NOMO-1 treated with dmso at 0.1 percent for 144 hours (cell line): ENCODE data around the gene GAS2L2.

Source experiments
- DNase-seq: peaks from one replicate; lab custom pipeline; 2025; ENCODE audit not compliant: unreplicated experiment; lab: John Stamatoyannopoulos, UW

GAS2L2 gene

GRCh38 chr17:35752945-35753764 is at the start of gene GAS2L2:
TSS of gene GAS2L2 (minus strand) at chr17:35753239. CDS start at chr17:35752850, 389 bp downstream.
- DNase-seq: no peak

- DNase-seq: no peak
Observed at GRCh38 chr17:35801583-35802224, 48.7 kb upstream of the GAS2L2 start.

GRCh38 chr17:35799942-35800341 is 46.9 kb upstream of the GAS2L2 start:
- no peak for DNase-seq

GRCh38 chr17:35797918-35798317 is 44.9 kb upstream of the GAS2L2 start:
- no peak for DNase-seq

DNA sequence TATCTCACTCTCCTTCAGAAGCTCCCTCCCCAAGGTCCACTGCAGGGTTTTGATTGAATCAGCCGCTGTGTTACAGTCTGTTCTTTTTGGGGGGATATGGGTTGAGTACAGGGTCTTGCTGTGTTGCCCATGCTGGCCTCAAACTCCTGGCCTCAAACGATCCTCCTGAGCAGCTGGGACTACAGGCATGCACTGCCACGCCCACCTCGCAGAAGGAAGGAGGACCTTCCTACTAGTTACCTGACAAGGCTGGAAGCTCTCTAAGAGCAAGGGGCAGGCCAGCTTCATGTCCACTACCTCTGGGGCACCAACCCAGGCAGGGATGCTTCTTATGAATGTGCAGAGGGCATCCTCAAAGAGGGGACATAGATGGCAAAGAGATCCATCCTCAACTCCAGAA is 44.3 kb upstream of the GAS2L2 start:
- no peak for DNase-seq

- DNase-seq: no peak
Observed at GRCh38 chr17:35796942-35797341, 43.9 kb upstream of the GAS2L2 start.

DNA sequence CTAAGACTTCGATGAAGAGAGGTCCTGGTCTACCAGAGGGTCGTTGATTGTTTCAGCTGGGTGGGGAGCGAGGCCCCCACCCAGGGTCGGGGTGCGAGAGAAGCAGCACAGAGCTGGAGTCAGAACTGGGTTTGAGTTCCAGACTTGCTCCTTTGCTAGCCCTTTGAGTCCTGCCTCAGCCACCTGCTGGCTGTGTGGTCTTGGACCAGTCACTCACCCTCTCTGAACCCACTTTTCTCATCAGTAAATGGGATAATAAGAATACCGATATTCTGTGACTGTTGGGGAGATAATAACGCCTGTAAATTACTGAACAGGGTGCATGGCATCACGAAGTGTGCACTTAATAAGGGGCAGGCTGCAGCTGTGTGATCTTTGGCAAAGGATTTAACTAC is 42.8 kb upstream of the GAS2L2 start:
- no peak for DNase-seq

DNA sequence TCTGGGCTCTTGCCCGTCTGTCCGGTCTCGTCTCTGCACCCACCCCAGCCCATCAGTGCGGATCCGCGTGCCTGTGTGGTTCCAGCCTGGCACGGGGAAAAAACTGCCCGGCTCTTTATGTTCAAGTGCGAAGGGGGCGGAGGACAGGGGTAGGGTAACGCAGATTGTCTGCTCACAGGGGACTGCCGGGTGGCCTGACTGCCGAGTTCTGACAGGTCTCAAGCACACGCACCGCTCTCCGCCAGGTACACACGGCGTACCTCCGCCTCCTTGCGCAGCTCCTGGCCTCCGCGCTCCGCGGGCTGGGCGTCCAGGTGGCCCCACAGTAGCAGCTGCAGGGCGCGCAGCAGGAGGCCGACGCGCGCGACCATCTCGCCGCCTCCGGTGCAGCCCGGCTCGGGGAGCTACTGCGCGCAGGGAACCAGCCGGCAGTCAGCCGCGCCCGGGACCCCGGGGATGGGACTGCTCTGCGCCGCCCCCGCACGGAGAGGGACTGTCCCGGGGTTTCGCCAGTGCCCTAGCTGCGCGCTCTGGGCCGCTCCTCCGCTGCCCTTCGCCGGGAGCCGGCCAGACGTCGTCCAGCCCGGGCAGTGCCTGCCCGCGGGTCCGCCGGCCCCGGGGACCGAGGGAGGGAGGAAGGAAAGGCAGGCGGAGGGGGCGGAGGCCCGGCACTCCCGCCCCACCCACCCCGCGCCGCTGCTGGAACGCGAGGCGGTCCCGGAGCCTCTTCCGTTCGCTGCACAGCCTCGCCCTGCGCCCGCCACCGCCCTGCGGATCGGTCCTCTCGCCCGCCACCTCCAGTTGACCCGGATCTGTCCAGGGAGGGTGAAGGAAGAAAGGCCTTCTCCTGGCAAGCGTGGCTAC is 42.2 kb upstream of the GAS2L2 start, which contains the start of gene MMP28:
Gene MMP28, minus strand, starts transcription at position 635 of the 864 bp plus-strand sequence. Its CDS starts 264 bp downstream, at position 371.
- DNase-seq: no peak

- no peak for DNase-seq
Observed at GRCh38 chr17:35793257-35793656, 40.2 kb upstream of the GAS2L2 start.

DNA sequence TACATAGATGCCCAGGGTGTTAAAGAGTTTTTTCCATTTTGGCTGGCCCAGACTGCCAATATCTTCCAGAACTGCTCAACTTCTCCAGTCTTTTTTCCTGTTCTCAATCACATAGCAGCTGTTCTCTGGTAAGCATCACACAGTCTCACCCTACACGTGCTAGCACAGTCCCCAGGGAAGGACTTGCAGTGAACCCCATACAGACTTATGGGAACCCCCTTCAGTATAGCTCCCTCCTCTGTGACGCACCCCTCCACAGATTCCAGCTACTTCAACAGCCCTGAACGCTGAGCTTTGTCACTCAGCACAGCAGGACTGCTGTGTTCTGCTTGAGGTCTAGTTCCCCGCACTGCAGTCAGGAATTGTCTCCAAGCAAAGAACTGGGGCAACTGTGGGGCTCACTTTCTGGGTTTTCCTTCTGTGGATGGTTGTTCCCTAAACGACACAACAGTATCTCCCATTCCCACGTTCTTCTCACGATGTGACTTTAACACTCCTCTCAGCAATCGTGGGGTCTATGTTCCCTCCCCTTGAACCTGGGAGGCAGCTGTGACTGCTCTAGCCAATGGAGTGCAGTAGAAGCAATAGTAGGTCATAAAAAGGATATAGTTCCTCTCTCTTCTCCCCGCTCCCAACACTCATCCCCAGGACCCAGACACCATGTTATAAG is 38.8 kb upstream of the GAS2L2 start:
- DNase-seq: no peak

GRCh38 chr17:35790841-35791240 is 37.8 kb upstream of the GAS2L2 start:
- DNase-seq: no peak

GRCh38 chr17:35788477-35789368 is 35.7 kb upstream of the GAS2L2 start:
- DNase-seq: no peak

DNA sequence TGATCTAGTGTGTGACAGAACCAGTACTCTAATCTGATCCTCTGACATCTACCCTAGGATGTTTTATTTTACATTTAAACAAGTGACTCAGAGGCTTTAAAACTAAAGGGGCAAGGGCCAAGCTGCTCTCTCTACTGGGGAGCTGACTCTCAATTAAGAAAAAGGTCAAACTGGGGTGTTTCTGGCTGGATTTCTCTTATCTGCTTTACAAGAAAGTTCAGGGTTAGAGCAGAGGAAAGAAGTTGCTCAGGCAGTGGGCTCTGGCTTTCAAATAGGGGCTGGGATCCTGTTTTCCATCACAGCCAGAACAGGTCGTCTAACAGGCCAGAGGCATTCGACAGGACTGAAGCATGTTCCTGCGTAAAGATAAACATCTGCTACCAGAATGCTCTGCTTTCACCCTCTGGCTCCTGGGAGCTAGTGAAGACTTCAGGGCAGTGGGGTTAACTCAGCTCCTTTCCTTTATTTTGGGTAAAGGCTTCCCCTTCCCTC is 33.9 kb upstream of the GAS2L2 start:
- DNase-seq: no peak

DNA sequence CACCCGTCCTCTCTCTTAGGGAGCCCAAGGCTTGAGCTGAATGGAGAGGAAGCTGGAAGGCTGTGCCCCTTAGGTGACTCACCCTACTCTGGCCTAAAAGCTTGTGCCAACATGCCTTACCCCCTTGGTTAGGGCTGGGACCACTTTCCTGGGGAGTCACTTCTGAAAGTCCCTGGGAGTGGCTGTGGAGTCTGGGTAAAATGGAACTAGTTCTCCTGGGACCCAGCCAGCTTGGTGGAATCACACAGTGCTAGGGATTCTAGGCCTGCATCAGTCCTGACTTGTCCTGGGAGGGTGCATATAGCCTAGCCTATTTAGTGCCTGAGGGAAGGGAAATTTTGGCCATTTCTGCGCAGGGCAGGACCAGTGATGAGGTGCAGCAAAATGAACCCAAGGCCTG is 31.9 kb upstream of the GAS2L2 start:
- DNase-seq: no peak

DNA sequence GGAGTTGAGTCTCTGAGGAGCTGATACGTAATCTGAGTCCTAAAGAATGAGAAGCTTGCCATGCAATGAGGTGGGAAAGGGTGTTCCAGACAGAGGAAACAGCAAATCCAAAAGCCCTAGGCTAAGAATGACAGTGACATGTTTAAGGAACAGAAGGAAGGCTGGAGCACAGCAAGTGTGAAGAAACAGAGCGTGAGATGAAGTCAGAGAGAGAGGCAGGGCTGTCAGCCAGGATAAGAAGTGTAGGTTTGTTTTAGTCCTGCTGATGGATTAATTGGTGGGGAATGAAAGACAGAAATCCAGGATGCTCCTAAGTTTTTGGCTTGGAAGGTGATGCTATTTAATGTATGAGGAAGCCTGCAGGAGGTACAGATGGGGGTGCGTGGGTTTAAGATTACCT is 27.9 kb upstream of the GAS2L2 start:
- DNase-seq: no peak

DNA sequence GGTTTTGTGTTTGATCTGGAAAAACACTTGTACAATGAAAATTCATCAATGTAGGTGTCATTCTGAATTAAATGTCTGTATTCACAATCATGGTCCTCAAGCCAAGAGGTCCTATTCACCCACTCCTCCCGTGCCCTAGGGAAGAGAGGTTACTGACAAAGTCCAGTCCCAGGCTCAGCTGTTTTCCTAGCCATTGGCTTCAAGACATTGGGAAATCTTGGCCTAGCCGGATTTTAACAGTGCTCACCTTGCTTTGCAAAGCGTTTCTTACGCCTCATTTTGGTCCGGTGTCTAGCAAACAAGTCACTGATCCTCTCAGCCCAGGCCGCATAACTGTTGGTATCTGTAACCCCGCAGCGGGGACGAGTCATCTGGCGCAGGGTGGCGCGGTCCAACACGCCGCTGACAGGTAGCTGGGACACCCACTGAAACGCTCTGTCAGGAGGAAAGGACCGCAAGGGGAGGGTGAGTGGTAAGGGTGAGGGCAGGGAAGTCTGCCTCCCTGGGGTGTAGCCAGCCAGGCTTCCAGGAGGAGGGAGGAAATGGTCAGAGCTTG is 25.7 kb upstream of the GAS2L2 start:
- no peak for DNase-seq

GRCh38 chr17:35775583-35775982 is 22.5 kb upstream of the GAS2L2 start:
- DNase-seq: no peak

- DNase-seq: no peak
Observed at GRCh38 chr17:35775039-35775438, 22.0 kb upstream of the GAS2L2 start.

DNA sequence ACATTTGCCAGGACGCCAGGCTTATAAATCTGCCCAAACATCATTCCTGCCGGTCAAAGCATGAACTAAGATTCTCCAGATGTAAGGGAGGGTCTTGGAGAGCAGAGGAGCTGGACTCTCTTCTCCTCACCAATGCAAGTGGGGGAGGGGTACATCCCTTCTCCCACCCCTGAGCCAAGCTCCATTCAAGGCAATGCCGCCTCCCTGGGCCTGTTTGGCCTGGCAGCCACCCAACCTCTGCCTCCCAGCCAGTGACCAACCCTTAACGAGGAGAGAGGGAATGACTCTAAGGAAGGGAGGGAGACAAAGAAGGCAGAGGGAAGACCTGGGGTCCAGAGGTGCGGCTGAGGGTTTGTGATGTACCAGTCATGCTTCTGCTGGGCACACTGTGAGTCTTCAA is 21.5 kb upstream of the GAS2L2 start:
- no peak for DNase-seq
